ENCODE results near the gene BARD1. TPM values are rescaled to one million over a fixed set of nuclear protein-coding genes. Genes with fewer than 3 reads are reported as not detected.
"Not testable (repeated sequence)": the region's sequence is repeated elsewhere in the genome, so short reads cannot be mapped to it uniquely, and the experiment has no call there.

Gene BARD1
- total RNA-seq, 4 donors from 2014 or later, result 7.5 to 25.0 (median 17.7) TPM

- no peak for DNase-seq
- TF ChIP-seq, protein P1, sequence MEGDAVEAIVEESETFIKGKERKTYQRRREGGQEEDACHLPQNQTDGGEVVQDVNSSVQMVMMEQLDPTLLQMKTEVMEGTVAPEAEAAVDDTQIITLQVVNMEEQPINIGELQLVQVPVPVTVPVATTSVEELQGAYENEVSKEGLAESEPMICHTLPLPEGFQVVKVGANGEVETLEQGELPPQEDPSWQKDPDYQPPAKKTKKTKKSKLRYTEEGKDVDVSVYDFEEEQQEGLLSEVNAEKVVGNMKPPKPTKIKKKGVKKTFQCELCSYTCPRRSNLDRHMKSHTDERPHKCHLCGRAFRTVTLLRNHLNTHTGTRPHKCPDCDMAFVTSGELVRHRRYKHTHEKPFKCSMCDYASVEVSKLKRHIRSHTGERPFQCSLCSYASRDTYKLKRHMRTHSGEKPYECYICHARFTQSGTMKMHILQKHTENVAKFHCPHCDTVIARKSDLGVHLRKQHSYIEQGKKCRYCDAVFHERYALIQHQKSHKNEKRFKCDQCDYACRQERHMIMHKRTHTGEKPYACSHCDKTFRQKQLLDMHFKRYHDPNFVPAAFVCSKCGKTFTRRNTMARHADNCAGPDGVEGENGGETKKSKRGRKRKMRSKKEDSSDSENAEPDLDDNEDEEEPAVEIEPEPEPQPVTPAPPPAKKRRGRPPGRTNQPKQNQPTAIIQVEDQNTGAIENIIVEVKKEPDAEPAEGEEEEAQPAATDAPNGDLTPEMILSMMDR (IDR thresholded peaks at IDR 0.05), result no peak
Measured at GRCh38 chr2:214724741-214725140, 84.7 kb downstream of the BARD1 start.

GRCh38 chr2:214717837-214718236 is 91.6 kb downstream of the BARD1 start:
- DNase-seq, result not testable (repeated sequence)
- 97 to 100% methylated on average over 3 of the region's 3 CpGs for whole genome bisulfite sequencing, 2 donors

More at GRCh38 chr2:214724741-214725140, 84.7 kb downstream of the BARD1 start:
- no peaks in the 10 kb centered on the region for H3K4me1 ChIP-seq
- H3K27me3 ChIP-seq, result no peaks in the 10 kb centered on the region
- intact Hi-C loops (cut with DNase I), result no loop called here
- H3K27ac ChIP-seq, result no peak overlapping the region
- H3K4me3 ChIP-seq, result no peak overlapping the region
- no peaks in the 10 kb centered on the region for H3K9me3 ChIP-seq
- WGBS, 2 donors, result 91 to 95% methylated on average over 1 of the region's 1 CpG
- peaks cover 0 to 36% (median 3%) of the 10 kb centered on the region in 3 donors for H3K36me3 ChIP-seq

DNA sequence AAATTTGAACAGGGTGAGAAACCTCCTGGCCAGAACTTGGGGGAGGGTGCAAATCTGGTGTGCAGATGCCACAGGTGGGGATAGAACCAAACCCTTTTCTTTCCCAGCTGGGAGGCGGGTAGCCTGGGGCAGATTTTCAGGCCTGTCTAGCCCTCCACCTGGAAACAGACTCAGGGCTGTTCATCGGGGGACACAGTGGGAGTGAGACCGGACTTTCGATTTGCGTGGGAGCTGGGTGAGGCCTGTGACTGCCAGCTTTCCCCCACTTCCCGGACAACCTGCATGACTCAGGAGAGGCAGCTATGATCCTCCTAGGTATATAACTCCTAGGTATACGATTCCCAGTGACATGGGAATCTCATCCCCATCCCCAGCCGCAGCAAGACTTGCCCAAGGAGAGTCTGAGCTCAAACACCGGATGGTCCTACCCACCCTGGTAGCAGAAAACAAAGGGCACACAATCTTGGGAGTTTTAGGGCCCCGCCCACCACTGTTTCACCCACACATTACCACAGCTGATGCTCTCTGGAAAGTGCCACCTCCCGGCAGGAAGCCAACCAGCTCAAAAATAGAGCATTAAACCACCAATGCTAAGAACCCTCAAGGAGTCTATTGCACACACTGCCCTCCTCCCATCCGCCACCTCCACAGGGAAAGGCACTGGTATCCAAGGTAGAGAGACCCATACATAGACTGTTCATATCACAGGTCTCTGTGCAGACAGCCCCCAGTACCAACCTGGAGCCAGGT is 92.5 kb downstream of the BARD1 start:
- Histone ChIP-seq H3K9me3 (no peaks in the 10 kb centered on the region), H3K4me3 (no peak overlapping the region), H3K4me1 (no peaks in the 10 kb centered on the region), H3K36me3 (peaks cover 0 to 8% (median 0%) of the 10 kb centered on the region in 3 donors), H3K27me3 (no peaks in the 10 kb centered on the region), H3K27ac (no peak overlapping the region)
- no peak for TF ChIP-seq POLR2A (IDR thresholded peaks at IDR 0.05)
- TF ChIP-seq, protein P1 (IDR thresholded peaks at IDR 0.05), result no peak
- intact Hi-C loops (cut with DNase I), result no loop called here
- no peak for DNase-seq
- 95 to 98% methylated on average over 6 to 8 of the region's 12 CpGs for WGBS, 2 donors

More at GRCh38 chr2:214717837-214718236, 91.6 kb downstream of the BARD1 start:
- H3K9me3 ChIP-seq; H3K27ac ChIP-seq; H3K36me3 ChIP-seq; intact Hi-C loops (cut with DNase I); H3K4me1 ChIP-seq; H3K27me3 ChIP-seq; H3K4me3 ChIP-seq: not testable (repeated sequence)

GRCh38 chr2:214715025-214715424 is 94.5 kb downstream of the BARD1 start:
- no peak for TF ChIP-seq POLR2A (IDR thresholded peaks at IDR 0.05)
- 0% methylated on average over 1 of the region's 1 CpG for WGBS, 2 donors
- H3K36me3 ChIP-seq, result peaks cover 0 to 8% (median 0%) of the 10 kb centered on the region in 3 donors
- H3K4me3 ChIP-seq, result no peak overlapping the region
- H3K9me3 ChIP-seq, result no peaks in the 10 kb centered on the region
- H3K27me3 ChIP-seq, result no peaks in the 10 kb centered on the region
- DNase-seq, result no peak
- intact Hi-C loops (cut with DNase I), result no loop called here
- H3K4me1 ChIP-seq, result no peaks in the 10 kb centered on the region
- H3K27ac ChIP-seq, result no peak overlapping the region

DNA sequence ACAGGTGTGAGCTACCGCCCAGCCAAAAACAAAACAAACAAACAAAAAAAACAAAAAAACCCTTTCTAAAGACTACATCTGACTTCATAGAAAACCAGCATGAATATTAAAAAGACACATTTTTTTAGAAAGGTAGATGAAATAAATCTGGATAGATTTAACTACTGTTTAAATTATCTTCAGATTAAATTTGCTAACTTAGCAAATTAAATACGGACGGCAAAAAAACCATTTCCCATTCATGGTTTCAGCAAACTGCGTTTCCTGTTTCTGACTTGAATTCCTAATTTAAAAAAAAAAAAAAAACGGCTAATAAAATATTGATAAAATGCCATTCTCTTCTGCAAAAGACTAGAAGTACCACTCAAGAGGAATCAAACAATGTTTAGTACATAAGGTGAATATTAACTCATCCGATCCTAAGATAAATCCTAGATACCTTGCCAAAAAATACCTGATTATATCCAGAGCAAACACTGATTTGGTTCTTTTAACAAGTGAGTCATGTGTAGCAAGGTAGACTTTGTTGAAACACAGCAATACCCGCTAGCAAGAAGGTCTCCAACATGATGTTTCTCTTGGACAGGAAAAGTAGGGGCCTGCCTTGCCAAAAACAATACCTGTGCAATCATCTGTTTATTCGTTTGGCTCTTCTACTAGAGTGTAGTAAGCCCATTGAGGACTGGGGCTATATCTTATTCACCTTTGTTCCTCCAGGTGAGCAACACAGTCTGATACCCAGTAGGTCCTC is 96.2 kb downstream of the BARD1 start:
- WGBS, 2 donors, result 24 to 43% methylated on average over 8 of the region's 8 CpGs
- Histone ChIP-seq H3K4me3 (no peak overlapping the region), H3K27me3 (no peaks in the 10 kb centered on the region), H3K36me3 (peaks cover 0 to 8% (median 0%) of the 10 kb centered on the region in 3 donors), H3K4me1 (no peaks in the 10 kb centered on the region), H3K9me3 (no peaks in the 10 kb centered on the region), H3K27ac (no peak overlapping the region)
- no peak for DNase-seq
- intact Hi-C loops (cut with DNase I), result no loop called here
- no peak for TF ChIP-seq POLR2A (IDR thresholded peaks at IDR 0.05)

DNA sequence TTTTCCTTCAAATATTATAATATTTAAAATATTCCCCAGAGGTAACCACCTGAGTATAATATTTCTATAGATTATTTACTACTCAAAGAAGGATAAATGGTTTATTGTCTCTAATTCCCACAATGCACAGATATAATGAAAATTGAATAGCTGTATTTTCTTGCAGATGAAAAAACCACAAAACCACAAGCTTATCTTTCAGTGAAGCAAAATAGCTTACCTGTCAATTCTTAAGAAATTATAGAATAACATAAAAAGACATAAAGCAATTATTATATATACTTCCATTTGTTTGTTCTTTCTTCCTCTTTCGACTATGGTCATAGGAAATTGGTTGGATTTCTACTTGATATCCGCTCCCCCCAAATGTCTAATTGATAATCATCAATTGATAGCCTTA is 98.8 kb downstream of the BARD1 start:
- Histone ChIP-seq H3K36me3 (no peaks in the 10 kb centered on the region), H3K27me3 (no peaks in the 10 kb centered on the region), H3K27ac (no peak overlapping the region), H3K4me3 (no peak overlapping the region), H3K9me3 (no peaks in the 10 kb centered on the region), H3K4me1 (peaks cover 0 to 12% (median 0%) of the 10 kb centered on the region in 3 donors)
- WGBS, 2 donors, result 82 to 93% methylated on average over 2 of the region's 2 CpGs
- TF ChIP-seq, protein P1 (IDR thresholded peaks at IDR 0.05), result no peak
- no peak for TF ChIP-seq POLR2A (IDR thresholded peaks at IDR 0.05)
- no peak for DNase-seq
- intact Hi-C loops (cut with DNase I), result no loop called here

All from esophagus squamous epithelium (tissue), 5 donors.